Astrocyte of the hippocampus (primary cell): ENCODE data around the gene SLC5A5.
A peak's percentile ranks its signal among the peaks of the same experiment; 100 is the strongest.

ENCODE experiments used
- DNase-seq: peaks from one replicate; pipeline ENCODE4 v3.0.0; 2011; ENCODE audit warnings: low read depth, low spot score

The SLC5A5 gene

GRCh38 chr19:17871878-17872250, at the start of gene SLC5A5:
TSS of gene SLC5A5 (plus strand) at chr19:17871945. CDS start at chr19:17872320, 375 bp downstream.
- no peak for DNase-seq

- no peak for DNase-seq
These were observed 47.4 kb upstream of the SLC5A5 start for GRCh38 chr19:17824339-17824738.

GRCh38 chr19:17826508-17827056, 45.2 kb upstream of the SLC5A5 start:
- no peak for DNase-seq

- DNase-seq = peak; percentile 52
These were observed 41.7 kb upstream of the SLC5A5 start for GRCh38 chr19:17829855-17830566.

GRCh38 chr19:17830567-17831418, 41.0 kb upstream of the SLC5A5 start:
- peak; percentile 78 for DNase-seq

GRCh38 chr19:17831419-17831888, 40.3 kb upstream of the SLC5A5 start:
- no peak for DNase-seq

GRCh38 chr19:17832443-17833208, 39.1 kb upstream of the SLC5A5 start:
- no peak for DNase-seq

- DNase-seq = no peak
These were observed 37.2 kb upstream of the SLC5A5 start for GRCh38 chr19:17834350-17835181.

- DNase-seq = no peak
These were observed 36.4 kb upstream of the SLC5A5 start for GRCh38 chr19:17835182-17836006.

GRCh38 chr19:17836530-17836929, 35.2 kb upstream of the SLC5A5 start:
- DNase-seq = no peak

- no peak for DNase-seq
These were observed 33.8 kb upstream of the SLC5A5 start for GRCh38 chr19:17837972-17838371.

- no peak for DNase-seq
These were observed 31.7 kb upstream of the SLC5A5 start for GRCh38 chr19:17840019-17840418.

- no peak for DNase-seq
These were observed 30.4 kb upstream of the SLC5A5 start for GRCh38 chr19:17841371-17841809.

- DNase-seq = peak; percentile 88
These were observed 29.7 kb upstream of the SLC5A5 start for GRCh38 chr19:17841810-17842662.

GRCh38 chr19:17842663-17843291, 29.0 kb upstream of the SLC5A5 start:
- no peak for DNase-seq

GRCh38 chr19:17843292-17843827, 28.4 kb upstream of the SLC5A5 start:
- no peak for DNase-seq

GRCh38 chr19:17843908-17844490, 27.7 kb upstream of the SLC5A5 start:
- DNase-seq = no peak

- no peak for DNase-seq
These were observed 25.6 kb upstream of the SLC5A5 start for GRCh38 chr19:17846146-17846545.
